ENCODE data around the gene CARM1. TPM values are rescaled to one million over a fixed set of nuclear protein-coding genes. Genes with fewer than 3 reads are reported as not detected.

The CARM1 gene
- total RNA-seq, 1 donor from 2014 or later: 34.4 TPM

DNA sequence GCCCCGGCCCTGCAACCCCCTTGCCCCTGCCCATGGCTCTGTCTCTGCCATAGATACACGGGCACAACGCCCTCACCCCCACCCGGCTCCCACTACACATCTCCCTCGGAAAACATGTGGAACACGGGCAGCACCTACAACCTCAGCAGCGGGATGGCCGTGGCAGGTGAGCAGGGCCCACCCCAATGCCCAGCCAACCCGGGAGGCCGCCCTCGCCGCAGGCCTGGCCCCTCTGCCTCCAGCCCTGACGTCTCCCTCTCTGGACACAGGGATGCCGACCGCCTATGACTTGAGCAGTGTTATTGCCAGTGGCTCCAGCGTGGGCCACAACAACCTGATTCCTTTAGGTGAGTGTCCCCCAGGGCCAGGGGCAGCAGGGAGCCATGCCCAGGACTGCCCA lies 49.4 kb downstream of the CARM1 start:
- Histone ChIP-seq H3F3A (ENCODE audit: low read depth) (peaks cover 4% of the 10 kb centered on the region), H3K36me3 (no peaks in the 10 kb centered on the region), H2AFZ (replicated peaks) (no peak overlapping the region), H3K9ac (no peak overlapping the region), H4K20me1 (ENCODE audit: low read depth) (no peaks in the 10 kb centered on the region), H3K79me2 (ENCODE audit: low read depth) (no peaks in the 10 kb centered on the region), H3K4me3 (no peak overlapping the region), H3K27me3 (no peaks in the 10 kb centered on the region), H3K27ac (no peak overlapping the region), H3K4me1 (no peaks in the 10 kb centered on the region), H3K4me2 (no peak overlapping the region), H3K9me3 (ENCODE audit: low read depth) (no peaks in the 10 kb centered on the region)
- TF ChIP-seq EZH2phosphoT487 (IDR thresholded peaks at IDR 0.05) (no peak), EZH2 (IDR thresholded peaks at IDR 0.05) (no peak)
- TF ChIP-seq, protein P1, sequence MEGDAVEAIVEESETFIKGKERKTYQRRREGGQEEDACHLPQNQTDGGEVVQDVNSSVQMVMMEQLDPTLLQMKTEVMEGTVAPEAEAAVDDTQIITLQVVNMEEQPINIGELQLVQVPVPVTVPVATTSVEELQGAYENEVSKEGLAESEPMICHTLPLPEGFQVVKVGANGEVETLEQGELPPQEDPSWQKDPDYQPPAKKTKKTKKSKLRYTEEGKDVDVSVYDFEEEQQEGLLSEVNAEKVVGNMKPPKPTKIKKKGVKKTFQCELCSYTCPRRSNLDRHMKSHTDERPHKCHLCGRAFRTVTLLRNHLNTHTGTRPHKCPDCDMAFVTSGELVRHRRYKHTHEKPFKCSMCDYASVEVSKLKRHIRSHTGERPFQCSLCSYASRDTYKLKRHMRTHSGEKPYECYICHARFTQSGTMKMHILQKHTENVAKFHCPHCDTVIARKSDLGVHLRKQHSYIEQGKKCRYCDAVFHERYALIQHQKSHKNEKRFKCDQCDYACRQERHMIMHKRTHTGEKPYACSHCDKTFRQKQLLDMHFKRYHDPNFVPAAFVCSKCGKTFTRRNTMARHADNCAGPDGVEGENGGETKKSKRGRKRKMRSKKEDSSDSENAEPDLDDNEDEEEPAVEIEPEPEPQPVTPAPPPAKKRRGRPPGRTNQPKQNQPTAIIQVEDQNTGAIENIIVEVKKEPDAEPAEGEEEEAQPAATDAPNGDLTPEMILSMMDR (IDR thresholded peaks at IDR 0.05): no peak
- H3K27ac Mint-ChIP-seq: no peak overlapping the region
- peaks cover 9% of the 10 kb centered on the region for H3K36me3 Mint-ChIP-seq
- DNase-seq (ENCODE audit: low spot score): no peak
- peaks cover 7% of the 10 kb centered on the region for H3K27me3 Mint-ChIP-seq (ENCODE audit: insufficient read depth, low read depth)
- H3K4me1 Mint-ChIP-seq: no peaks in the 10 kb centered on the region
- no peak overlapping the region for H3K4me3 Mint-ChIP-seq
- no peaks in the 10 kb centered on the region for H3K9me3 Mint-ChIP-seq

DNA sequence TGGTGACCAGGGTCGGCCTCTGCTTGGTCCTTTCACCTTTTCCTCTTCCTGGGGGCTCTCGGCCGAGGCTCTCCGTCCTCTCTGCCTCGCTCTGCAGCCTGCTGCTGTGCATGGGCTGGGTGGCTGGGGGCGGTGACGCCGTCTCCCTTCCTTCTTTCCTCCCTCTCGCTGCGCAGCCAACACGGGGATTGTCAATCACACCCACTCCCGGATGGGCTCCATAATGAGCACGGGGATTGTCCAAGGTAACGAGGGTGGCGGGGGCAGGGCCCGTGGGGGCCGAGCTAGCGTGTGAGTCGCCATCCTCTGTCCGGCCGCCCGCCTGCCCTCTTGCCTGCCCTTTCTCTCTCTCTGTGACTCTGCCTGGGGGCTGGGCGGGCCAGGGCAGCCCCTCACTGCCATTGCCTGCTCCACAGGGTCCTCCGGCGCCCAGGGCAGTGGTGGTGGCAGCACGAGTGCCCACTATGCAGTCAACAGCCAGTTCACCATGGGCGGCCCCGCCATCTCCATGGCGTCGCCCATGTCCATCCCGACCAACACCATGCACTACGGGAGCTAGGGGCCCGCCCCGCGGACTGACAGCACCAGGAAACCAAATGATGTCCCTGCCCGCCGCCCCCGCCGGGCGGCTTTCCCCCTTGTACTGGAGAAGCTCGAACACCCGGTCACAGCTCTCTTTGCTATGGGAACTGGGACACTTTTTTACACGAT lies 50.0 kb downstream of the CARM1 start:
- Histone ChIP-seq H3K9ac (no peak overlapping the region), H4K20me1 (ENCODE audit: low read depth) (no peaks in the 10 kb centered on the region), H3K27me3 (no peaks in the 10 kb centered on the region), H3K79me2 (ENCODE audit: low read depth) (no peaks in the 10 kb centered on the region), H3K4me2 (no peak overlapping the region), H3K4me3 (no peak overlapping the region), H3K4me1 (no peaks in the 10 kb centered on the region), H3F3A (ENCODE audit: low read depth) (peaks cover 4% of the 10 kb centered on the region), H2AFZ (replicated peaks) (no peak overlapping the region), H3K36me3 (no peaks in the 10 kb centered on the region), H3K27ac (no peak overlapping the region), H3K9me3 (ENCODE audit: low read depth) (no peaks in the 10 kb centered on the region)
- TF ChIP-seq, protein P1 (IDR thresholded peaks at IDR 0.05): no peak
- TF ChIP-seq EZH2 (IDR thresholded peaks at IDR 0.05) (no peak), EZH2phosphoT487 (IDR thresholded peaks at IDR 0.05) (no peak)
- Mint-ChIP-seq H3K27me3 (ENCODE audit: insufficient read depth, low read depth) (peaks cover 7% of the 10 kb centered on the region), H3K4me1 (no peaks in the 10 kb centered on the region), H3K4me3 (no peak overlapping the region), H3K36me3 (peaks cover 9% of the 10 kb centered on the region), H3K27ac (no peak overlapping the region), H3K9me3 (no peaks in the 10 kb centered on the region)
- no peak for DNase-seq (ENCODE audit: low spot score)

DNA sequence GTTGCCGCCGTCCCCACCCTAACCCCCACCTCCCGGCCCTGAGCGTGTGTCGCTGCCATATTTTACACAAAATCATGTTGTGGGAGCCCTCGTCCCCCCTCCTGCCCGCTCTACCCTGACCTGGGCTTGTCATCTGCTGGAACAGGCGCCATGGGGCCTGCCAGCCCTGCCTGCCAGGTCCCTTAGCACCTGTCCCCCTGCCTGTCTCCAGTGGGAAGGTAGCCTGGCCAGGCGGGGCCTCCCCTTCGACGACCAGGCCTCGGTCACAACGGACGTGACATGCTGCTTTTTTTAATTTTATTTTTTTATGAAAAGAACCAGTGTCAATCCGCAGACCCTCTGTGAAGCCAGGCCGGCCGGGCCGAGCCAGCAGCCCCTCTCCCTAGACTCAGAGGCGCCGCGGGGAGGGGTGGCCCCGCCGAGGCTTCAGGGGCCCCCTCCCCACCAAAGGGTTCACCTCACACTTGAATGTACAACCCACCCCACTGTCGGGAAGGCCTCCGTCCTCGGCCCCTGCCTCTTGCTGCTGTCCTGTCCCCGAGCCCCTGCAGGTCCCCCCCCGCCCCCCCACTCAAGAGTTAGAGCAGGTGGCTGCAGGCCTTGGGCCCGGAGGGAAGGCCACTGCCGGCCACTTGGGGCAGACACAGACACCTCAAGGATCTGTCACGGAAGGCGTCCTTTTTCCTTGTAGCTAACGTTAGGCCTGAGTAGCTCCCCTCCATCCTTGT lies 50.7 kb downstream of the CARM1 start:
- no peak overlapping the region for H3K4me3 Mint-ChIP-seq
- Histone ChIP-seq H3K9ac (no peak overlapping the region), H4K20me1 (ENCODE audit: low read depth) (no peaks in the 10 kb centered on the region), H3K4me2 (no peak overlapping the region), H2AFZ (replicated peaks) (no peak overlapping the region), H3F3A (ENCODE audit: low read depth) (peaks cover 4% of the 10 kb centered on the region), H3K4me1 (no peaks in the 10 kb centered on the region), H3K27me3 (no peaks in the 10 kb centered on the region), H3K36me3 (no peaks in the 10 kb centered on the region), H3K79me2 (ENCODE audit: low read depth) (no peaks in the 10 kb centered on the region), H3K4me3 (no peak overlapping the region), H3K9me3 (ENCODE audit: low read depth) (no peaks in the 10 kb centered on the region), H3K27ac (no peak overlapping the region)
- H3K27ac Mint-ChIP-seq: peak overlapping the region; percentile 76
- TF ChIP-seq EZH2phosphoT487 (IDR thresholded peaks at IDR 0.05) (no peak), EZH2 (IDR thresholded peaks at IDR 0.05) (no peak)
- TF ChIP-seq, protein P1 (IDR thresholded peaks at IDR 0.05): no peak
- H3K36me3 Mint-ChIP-seq: peaks cover 9% of the 10 kb centered on the region
- H3K4me1 Mint-ChIP-seq: peaks cover under 1% of the 10 kb centered on the region
- peaks cover 7% of the 10 kb centered on the region for H3K27me3 Mint-ChIP-seq (ENCODE audit: insufficient read depth, low read depth)
- no peaks in the 10 kb centered on the region for H3K9me3 Mint-ChIP-seq
- no peak for DNase-seq (ENCODE audit: low spot score)
